Measurements from ENCODE around the gene INSR.
"Not testable (repeated sequence)": the region's sequence is repeated elsewhere in the genome, so short reads cannot be mapped to it uniquely, and the experiment has no call there.

Gene INSR

GRCh38 chr19:7195046-7195445 is 99.2 kb downstream of the INSR start:
- DNase-seq (ENCODE audit: low read depth in 2 of 2), result no peak

GRCh38 chr19:7194566-7194965 is 99.6 kb downstream of the INSR start:
- DNase-seq (ENCODE audit: low read depth in 2 of 2), result no peak

DNA sequence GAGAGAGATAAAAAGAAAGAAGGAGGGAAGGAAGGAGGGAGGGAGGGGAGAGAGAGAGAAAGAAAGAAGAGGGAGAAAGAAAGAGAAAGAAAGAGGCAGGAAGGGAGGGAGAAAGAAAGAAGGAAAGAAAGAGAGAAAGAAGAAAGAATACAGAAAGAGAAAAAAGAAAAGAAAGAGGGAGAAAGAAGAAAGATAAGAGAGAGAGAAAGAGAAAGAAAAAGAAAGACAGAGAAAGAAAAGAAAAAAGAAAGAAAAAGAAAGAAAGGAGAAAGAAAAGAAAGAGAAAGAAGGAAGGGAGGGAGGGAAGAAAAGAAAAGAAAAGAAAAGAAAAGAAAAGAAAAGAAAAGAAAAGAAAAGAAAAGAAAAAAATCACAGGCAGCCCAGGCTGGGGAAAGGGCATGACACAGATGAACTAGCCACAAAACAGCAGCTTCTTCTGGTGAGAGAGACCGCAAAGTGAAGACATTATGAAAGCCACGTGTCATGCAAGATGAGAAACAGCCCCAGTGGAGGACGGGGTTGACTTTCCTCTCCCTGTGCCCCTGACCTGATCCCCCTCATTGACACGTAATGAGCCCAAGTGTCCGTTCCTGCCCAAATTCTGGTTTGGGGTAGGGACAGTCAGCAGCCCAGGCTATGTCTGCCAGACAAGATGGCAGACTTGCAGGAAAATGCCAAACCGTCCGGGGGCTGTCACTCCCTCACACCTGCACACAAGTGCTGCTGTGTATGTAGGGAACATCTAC is 102.1 kb downstream of the INSR start:
- DNase-seq (ENCODE audit: low read depth in 2 of 2), result no peak

DNA sequence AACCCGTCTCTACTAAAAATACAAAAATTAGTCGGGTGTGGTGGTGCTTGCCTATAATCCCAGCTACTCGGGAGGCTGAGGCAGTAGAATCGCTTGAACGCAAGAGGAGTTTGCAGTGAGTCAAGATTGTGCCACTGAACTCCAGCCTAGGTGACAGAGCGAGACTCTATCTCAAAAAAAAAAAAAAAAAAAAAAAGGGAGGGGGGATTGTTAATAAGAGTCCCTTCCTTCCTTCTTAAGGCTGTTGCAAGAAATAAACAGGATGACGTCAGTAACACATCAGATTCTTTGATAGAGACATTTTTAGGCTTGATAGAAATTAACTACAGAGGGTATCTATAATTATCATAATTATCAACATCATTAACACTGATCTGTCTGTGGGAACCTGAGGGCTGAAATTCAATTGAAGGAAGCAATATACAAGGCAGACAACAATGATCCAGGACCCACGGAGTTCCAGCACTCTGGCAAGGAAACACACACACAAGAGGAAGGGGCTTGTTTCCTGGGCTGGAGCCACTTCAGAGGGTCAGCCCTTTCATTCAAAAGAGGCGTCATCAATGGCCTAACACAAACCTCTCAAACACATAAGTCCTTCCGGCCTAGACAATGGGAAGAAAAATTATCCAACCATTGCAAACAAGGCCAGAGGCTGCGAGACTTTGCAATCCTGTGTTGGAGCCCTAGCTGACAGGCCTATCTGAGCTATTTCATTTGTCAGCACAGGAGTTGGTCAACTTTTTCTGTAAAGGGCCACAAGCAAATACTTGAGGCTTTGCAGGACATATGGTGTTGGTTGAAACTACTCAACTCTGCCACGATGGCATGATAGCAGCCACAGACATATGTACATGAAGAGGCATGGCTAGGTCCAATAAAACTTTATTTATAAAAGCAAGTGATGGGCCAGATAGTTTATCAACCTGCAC is 105.2 kb downstream of the INSR start:
- DNase-seq (ENCODE audit: low read depth in 2 of 2), result no peak

DNA sequence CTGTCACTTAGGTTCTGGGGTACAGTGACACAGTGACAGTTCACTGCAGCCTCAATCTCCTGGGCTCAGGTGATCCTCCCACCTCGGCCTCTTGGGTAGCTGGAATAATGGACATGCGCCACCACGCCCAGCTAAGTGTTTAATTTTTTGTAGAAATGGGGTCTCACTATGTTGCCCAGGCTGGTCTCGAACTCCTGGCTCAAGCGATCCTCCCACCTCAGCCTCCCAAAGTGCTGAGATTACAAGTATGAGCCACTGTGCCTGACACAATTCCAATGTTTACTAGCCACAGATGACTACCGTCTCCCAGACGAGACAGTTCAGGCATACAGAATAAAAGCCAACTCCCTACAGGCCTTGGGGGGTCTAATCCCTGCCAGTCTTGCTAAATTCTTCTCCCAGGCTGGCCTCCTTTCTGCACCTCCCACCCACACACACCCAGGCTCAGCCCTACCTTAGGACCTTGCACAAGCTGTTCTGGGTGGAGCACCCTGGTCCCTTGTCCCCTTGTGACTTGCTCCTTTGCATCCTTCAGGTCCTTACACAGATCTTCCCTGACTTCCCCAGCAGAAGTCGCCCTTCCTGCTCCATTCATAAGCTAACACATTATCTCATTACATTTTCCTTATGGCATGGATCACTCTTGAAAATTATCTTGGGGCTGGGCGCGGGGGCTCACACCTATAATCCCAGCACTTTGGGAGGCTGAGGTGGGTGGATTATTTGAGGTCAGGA is 106.4 kb downstream of the INSR start:
- DNase-seq (ENCODE audit: low read depth in 2 of 2), result no peak

GRCh38 chr19:7182489-7182888 is 111.7 kb downstream of the INSR start:
- no peak for DNase-seq (ENCODE audit: low read depth in 2 of 2)

- DNase-seq (ENCODE audit: low read depth in 2 of 2), result no peak
Measured at GRCh38 chr19:7179917-7180306, 114.3 kb downstream of the INSR start.

DNA sequence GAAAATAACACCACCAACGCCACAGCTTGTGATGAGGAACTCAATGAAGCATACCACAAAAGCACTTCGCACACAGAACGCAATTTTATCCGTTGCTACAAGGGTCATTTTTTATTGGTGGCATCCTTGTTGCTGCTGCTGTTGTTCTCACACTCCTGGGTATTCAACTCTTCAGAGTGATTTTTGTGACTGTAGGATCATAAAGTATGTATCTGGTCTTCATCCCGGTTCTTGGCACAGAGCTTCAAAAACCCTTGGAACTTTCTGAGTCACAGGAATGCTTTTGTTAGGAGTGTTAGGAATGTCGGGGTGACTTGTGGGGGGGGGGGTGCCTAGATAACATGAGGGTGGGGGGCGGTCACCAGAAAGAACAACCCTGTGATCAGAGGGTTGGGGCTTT is 116.3 kb downstream of the INSR start:
- DNase-seq (ENCODE audit: low read depth in 2 of 2), result no peak

GRCh38 chr19:7176792-7177191 is 117.4 kb downstream of the INSR start:
- no peak for DNase-seq (ENCODE audit: low read depth in 2 of 2)

DNA sequence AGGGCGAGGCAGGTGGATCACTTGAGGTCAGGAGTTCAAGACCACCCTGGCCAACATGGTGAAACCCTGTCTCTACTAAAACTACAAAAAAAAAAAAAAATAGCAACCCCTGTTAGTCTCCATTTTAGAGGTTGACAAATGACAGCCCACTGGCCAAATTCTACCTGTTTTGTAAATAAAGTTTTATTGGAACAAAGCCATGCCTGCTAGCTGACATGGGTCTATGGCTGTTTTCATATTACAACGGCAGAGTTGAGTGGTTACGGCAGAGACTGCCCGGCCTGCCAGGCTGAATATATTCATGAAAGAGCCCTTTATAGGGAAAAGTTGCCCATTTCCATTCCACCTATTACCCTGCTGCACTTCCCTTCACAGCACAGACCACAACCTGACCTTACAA is 121.4 kb downstream of the INSR start:
- no peak for DNase-seq (ENCODE audit: low read depth in 2 of 2)

- no peak for DNase-seq (ENCODE audit: low read depth in 2 of 2)
Measured at GRCh38 chr19:7170983-7171382, 123.2 kb downstream of the INSR start.

DNA sequence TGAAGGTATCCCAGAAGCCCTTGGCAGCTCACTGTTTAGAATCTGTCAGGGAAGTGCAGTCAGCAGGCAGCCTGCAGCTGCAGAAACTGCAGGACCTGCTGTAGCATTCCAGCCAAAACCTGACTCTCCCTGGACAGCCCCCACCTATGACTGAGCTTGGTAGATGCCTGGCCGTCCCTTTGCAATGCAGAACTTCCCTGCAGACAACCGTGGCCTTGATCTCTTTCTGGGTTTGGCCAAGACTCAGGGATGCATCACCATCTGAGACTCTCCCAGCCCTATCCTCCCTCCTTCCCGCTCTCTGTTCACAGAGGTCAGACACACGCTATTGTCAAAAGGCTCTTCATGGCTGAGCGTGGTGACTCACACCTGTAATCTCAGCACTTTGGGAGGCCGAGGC is 125.3 kb downstream of the INSR start:
- no peak for DNase-seq (ENCODE audit: low read depth in 2 of 2)

- no peak for DNase-seq (ENCODE audit: low read depth in 2 of 2)
Measured at GRCh38 chr19:7161292-7161691, 132.9 kb downstream of the INSR start.

DNA sequence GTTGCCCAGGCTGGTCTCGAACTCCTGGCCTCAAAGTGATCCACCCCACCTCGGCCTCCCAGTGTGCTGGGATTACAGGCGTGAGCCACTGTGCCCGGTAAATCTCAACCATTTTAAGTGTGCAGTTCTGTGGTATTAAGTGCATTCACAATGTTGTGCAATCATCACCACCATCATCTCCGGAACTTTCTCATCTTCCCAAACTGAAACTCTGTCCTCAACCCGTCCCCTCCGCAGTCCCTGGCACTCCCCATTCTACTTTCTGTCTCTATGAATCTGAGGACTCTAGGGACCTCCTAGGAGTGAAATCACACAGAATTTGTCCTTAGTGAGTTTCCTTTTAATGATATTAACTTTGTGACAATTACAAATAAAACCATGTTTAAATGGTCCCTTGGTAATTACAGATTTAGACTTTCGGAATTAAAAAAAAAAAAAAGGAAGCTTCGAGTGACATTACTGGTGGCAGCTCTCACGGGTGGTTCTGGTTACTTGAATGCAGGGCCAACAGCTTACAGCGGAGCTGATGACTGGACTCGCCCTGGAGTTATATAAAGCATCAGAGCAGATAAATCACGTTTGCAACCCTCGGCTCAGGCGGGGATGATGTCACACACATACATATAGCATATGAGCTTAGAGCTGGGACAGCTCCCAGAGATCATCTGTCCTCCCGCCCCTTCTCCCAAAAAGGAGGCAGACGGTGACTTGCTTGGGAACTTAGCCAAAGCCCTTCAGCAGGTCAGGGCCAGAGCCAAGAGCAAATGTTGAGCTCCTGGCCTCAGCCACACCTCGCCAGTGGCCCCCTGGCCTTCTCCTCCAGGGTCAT is 134.9 kb downstream of the INSR start:
- DNase-seq (ENCODE audit: low read depth in 2 of 2), result no peak

DNA sequence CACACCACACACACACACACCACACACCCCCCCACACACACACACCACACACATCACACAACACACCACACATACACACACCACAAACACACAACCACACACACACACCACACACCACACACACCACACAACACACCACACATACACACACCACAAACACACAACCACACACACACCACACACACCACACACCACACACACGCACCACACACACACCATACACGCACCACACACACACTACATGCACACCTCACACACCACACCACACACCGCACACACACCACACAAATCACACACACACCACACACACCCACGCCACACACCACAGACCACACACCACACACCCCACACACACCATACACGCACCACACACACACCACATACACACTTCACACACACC is 141.2 kb downstream of the INSR start:
- no peak for DNase-seq (ENCODE audit: low read depth in 2 of 2)

DNA sequence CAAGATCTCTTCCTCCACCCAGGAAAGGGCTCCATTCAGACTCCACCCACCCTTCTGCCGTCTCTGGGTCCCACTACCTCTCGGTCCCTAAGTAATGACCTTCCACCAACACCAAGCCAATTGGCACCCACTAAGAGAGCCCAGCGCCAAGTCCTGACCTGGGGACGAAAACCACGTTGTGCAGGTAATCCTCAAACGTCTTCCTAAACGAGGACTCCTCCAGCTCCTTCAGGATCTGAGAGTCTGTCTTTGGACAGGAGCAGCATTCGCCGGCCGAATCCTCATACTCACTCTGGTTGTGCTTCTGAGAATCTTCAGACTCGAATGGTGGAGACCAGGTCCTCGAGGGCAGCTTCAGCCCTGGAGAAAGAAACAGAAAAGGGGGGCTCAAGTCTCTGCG is 141.6 kb downstream of the INSR start:
- no peak for DNase-seq (ENCODE audit: low read depth in 2 of 2)

- DNase-seq (ENCODE audit: low read depth in 2 of 2), result no peak
Measured at GRCh38 chr19:7149956-7150705, 144.1 kb downstream of the INSR start.

DNA sequence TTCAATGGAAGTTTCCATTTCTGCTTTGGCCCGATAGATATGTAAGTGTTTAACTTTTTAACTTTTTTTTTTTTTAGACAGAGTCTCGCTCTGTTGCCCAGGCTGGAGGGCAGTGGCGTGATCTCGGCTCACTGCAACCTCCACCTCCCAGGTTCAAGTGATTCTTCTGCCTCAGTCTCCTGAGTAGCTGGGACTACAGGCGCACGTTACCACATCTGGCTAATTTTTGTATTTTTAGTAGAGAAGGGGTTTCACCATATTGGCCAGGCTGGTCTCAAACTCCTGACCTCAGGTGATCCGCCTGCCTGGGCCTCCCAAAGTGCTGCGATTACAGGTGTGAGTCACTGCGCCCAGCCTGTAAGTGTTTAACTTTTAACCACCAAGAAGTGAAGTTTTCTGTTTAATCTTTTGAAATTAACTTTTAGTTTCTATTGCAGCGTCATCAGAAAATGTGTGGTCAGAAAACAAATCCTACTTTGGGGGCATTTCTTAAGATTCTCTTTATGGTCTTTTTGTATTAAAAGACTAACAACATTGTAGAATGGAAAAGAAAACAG is 147.0 kb downstream of the INSR start:
- DNase-seq (ENCODE audit: low read depth in 2 of 2), result not testable (repeated sequence)

- DNase-seq (ENCODE audit: low read depth in 2 of 2), result not testable (repeated sequence)
Measured at GRCh38 chr19:7146086-7146485, 148.1 kb downstream of the INSR start.

GRCh38 chr19:7145494-7145893 is 148.7 kb downstream of the INSR start:
- no peak for DNase-seq (ENCODE audit: low read depth in 2 of 2)

Measured in activated CD4-positive, alpha-beta T cell treated with anti-CD3 and anti-CD28 coated beads for 24 hours (primary cell).